Stimulated activated naive CD4-positive, alpha-beta T cell treated with Interleukin-2 at 50 U/mL for 16 hours (primary cell): Measurements from ENCODE around the gene NGEF.

Experiments used
- DNase-seq: peaks from one replicate; lab custom pipeline; 2025; lab: John Stamatoyannopoulos, UW

NGEF gene

DNA sequence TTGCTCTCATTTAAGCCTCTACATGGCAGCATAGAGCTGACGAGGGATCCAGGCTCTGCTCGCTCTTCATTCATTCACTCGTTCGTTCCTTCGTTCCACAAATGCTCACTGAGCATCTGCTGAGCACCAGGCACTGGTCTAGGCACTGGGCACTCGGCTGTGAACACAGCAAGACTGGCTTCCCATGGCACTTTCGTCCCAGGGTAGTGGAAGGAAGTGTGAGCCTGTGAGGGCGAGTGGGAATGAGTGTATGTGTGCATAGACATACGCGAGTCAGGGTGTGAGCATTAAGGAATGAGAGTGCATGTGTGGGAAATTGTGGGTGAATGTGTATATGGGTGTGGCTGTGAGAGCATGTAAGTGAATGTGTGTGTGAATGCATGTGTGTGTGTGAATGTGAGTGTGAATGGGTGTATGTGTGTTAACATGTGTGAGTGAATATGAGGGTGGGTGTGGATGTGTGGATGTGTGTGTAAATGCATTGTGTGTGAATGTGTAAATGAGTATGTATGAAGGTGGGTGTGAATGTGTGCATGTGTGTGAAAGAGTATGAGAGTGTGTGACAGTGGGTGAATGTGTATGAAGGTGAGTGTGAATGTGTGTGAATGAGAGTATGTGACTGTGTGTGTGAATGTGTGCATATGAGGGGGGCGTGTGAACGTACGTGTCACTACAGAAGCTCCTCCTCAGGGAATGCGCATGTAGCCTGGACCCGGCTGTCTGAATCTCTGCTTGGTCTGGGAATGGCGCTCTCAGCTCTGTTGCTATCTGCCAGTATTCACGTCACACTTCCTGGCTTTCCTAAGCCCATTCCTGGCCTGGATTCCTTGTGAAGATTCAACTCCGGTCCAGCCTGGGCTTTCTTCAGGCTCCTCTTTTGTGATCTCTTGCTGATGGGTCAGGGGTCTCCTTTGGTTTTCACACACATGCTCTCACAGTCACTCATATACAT, 114.2 kb downstream of the NGEF start:
- DNase-seq = no peak

GRCh38 chr2:232897598-232898408, 115.3 kb downstream of the NGEF start:
- DNase-seq = peak; percentile 17

DNA sequence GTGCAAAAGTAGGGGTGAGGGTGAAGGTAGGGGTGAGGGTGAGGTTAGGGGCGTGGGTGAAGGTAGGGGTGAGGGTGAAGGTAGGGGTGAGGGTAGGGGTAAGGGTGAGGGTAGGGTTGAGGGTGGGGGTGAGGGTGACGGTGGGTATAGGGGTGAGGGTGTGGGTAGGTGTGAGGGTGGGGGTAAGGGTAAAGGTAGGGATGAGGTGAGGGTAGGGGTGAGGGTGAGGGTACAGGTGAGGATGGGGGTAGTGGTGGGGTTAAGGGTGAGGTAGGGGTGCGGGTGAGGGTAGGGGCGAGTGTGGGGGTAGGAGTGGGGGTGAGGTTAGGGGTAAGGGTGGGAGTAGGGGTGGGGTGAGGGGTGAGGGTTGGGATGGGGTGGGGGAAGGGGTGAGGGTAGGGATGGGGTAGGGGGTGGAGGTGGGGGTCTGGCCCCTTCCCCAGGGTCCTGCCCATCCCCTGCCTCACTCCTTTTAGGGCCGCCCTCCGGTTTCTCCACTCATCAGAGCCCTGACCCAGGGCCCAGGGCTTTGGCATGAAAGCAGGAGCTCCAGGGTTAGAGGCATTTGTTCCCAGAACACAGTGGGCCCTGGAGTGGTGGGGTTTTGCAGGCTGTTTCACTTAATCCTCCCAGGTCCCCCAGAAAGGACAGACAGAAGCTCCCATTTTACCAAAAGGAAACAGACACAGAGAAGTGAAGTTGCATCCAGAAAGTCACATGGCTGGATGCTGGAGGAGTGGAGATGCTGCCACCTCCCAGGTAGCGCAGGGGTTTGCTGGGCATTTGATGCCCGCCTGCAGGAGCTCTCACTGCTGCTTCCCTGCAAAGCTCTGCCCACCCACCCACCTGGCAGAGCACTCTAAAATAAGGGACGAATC, 116.1 kb downstream of the NGEF start:
- no peak for DNase-seq

- DNase-seq = no peak
Measured at GRCh38 chr2:232896111-232896510, 116.9 kb downstream of the NGEF start.

DNA sequence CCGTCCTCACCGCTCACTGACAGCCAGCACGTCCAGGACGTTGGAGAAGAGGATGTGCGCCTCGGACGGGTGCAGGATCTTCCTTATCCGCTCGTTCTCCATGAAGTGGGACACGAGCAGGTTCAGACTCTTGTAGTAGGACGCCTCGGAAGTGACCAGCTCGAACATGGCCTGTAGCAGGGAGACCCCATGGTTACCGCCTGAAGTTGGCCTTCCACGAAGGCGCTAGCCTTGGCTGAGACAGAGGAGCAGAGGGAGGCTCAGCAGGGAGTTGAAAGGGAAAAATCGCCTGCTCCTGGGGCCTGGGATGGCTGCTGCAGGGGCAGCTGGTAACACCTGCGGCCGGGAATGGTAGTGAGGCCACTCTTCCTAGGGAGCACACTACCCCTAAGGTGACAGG, 118.3 kb downstream of the NGEF start:
- no peak for DNase-seq

DNA sequence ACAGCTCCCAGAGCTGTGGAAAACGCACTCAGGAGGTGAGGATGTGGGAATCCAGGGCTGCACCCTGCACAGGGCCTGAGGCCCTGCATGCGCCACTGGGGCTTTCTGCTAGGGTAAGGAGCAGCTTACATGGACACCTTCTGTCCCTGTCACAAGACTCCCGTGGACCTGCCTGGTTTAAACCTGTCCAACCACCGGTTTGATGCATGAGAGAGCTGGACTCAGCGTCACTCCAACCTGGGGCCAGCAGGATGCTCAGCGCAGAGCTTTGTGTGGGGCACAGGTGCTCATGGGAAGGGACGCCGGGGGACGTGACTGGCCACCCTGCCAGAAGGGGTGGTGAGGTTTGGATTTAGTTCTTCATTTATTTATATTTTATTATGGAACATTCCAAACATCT, 118.8 kb downstream of the NGEF start:
- no peak for DNase-seq

- DNase-seq = no peak
Measured at GRCh38 chr2:232893834-232894233, 119.2 kb downstream of the NGEF start.

- DNase-seq = no peak
Measured at GRCh38 chr2:232892843-232893242, 120.2 kb downstream of the NGEF start.

GRCh38 chr2:232892221-232892620, 120.8 kb downstream of the NGEF start:
- DNase-seq = no peak

GRCh38 chr2:232891621-232892071, 121.4 kb downstream of the NGEF start:
- no peak for DNase-seq

DNA sequence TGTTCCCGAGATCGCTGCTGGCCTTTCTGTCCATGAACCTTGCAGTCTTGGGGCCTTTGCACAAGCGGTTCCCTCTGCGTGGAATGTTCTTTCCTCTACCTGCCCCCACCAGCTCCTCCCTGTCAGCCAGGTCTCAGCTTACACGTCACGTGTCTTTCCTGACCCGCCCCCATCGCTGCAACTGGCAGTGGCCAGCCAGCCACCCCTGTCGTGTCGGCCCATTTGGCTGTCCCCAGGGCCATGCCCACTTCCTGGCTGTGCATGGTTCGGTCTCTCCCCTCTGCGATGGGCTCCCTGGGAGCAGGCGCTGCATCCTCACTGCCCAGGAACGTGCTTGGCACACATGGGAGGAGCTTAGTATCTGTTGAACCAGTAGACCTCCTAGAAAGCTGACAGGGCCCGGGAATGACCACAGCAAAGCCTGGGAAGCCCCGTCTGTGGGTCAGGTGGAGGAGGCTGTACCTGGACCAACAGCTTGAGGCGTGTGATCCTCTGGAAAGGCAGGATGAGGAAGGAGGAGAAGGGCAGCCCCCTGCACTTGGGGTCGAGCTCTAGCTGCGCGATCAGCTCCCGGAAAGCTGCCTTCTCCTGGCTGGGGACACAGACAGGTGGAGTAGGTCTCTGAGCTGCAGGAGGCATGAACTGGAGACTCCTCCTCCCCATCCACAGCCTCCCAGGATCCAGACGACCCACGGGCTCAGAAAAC, 122.0 kb downstream of the NGEF start:
- no peak for DNase-seq

- no peak for DNase-seq
Measured at GRCh38 chr2:232890536-232890895, 122.5 kb downstream of the NGEF start.

DNA sequence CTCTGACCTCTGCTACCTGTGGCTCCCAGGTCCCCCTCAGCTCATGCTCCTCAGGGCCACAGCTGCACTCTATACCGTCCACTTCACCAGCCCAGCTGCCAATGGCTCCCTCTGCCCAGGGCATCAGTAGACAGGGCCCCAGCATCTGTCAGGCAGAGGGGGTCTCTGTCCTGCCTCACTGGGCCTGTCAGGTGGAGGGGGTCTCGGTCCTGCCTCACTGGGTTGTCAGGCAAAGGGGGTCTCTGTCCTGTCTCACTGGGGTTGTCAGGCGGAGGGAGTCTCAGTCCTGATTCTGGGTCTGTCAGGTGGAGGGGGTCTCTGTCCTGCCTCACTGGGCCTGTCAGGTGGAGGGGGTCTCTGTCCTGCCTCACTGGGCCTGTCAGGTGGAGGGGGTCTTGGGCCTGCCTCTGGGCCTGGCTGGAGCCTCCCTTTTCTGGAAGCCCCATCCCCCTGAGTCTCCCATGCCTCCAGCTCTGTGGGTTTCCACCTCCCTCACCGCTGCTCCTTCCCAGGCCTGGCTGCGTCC, 123.1 kb downstream of the NGEF start:
- DNase-seq = no peak

- no peak for DNase-seq
Measured at GRCh38 chr2:232888839-232889529, 124.1 kb downstream of the NGEF start.

DNA sequence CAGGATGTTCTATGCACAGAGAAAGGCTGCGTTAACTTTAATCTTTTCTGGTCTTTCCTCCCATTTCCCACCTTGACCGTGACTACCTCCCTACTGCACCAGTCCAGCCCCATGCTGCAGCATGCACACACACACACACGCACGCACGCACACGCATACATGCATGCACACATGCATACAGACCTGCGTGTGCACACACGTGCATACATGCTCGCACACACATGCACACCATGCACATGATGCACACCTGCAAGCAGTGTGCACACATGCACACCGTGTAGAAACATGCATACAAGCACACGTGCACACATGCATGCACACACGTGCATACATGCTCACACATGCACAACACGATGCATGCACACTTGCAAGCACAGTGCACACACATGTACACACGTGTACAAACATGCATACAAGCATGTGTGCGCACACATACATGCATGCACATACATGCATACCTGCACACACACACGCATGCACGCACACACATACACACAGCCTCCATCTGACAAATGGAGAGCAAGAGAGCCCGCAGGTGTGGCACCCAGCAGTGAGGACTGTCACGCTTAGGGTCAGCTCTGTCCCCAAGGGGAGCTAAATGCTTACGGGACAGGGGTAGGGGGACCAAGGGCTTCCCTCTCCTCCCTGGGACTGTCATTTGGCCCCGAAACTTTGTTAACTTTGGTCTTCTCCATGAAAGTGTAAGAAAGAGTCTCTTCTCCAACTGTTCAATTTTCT, 124.8 kb downstream of the NGEF start:
- DNase-seq = no peak

DNA sequence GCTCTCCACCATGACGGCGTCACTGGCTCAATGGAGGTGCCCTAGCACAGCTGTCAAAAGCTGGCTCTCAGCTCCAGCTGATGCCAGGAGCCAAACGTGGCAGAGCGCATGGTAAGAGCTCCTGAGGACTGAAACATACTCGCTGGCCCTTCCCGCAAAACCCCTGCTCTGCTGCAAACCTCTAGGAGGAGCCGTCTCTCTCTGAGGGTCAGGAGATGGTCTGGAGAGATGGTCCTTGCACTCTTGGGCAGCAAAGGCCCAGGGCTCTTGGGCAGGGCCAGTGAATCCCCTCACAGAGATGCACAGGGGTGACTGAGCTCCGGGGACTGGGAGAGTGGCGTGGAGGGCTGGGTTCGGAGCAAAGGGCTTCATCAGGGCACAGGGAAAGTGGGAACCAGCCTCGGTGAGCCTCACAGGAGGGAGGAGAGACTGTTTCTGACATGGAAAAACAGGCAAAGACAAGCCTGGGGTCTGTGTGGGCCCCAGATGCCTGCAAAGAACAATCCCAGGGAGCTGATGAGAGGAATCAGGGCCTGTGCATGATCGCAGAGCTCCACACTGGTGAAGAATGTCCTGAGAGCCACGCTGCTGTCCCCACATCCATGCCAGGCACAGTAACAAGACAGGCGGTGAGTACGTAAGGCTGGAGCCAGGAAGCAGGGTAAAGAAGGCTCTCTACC, 125.7 kb downstream of the NGEF start:
- DNase-seq = no peak

DNA sequence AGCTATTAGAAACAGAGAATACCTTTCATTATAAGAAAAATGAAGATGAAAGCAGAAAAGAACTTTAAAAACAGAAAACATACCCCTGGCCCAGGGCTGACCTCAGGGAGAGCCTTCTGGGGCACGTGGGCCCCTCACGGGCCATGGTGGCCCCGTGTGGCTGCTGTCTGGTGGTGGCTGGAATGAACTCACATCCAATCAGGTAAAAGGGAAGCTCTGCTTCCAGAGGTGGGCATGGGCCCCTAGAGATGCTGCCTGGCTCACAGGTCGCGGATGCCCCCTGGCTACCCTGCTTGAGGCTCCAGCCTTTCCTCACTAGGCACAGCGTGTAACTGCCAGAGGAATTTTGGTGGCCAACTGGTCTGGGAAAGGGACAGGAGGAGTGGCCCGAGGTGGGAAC, 126.4 kb downstream of the NGEF start:
- no peak for DNase-seq

DNA sequence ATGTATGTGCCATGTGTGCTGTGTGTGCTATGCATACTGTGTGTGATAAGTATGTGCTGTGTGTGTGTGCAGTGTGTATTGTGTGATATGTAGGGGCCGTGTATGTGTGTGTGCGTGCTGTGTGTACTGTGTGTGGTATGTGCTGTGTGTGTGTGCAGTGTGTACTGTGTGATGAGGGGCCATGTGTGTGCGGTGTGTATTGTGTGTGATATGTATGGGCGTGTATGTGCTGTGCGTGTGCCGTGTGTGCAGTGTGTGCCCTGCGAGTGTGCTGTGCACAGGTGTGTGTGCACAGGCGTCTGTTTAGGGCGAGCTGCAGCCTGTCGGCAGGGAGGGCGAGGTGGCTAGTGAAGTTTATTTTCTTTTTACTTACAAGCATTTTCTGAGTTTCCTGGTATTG, 126.9 kb downstream of the NGEF start:
- no peak for DNase-seq

- DNase-seq = no peak
Measured at GRCh38 chr2:232885264-232885961, 127.6 kb downstream of the NGEF start.
